ENCODE measurements around the gene IGSF23. TPM values are rescaled to one million over a fixed set of nuclear protein-coding genes. Genes with fewer than 3 reads are reported as not detected.

Gene IGSF23, protein sequence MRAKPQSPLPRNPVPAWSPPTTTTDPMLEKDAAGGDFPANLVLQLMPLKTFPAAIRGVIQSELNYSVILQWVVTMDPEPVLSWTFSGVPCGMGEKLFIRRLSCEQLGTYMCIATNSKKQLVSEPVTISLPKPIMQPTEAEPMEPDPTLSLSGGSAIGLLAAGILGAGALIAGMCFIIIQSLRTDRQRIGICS
- not detected in 2 replicates for total RNA-seq

DNA sequence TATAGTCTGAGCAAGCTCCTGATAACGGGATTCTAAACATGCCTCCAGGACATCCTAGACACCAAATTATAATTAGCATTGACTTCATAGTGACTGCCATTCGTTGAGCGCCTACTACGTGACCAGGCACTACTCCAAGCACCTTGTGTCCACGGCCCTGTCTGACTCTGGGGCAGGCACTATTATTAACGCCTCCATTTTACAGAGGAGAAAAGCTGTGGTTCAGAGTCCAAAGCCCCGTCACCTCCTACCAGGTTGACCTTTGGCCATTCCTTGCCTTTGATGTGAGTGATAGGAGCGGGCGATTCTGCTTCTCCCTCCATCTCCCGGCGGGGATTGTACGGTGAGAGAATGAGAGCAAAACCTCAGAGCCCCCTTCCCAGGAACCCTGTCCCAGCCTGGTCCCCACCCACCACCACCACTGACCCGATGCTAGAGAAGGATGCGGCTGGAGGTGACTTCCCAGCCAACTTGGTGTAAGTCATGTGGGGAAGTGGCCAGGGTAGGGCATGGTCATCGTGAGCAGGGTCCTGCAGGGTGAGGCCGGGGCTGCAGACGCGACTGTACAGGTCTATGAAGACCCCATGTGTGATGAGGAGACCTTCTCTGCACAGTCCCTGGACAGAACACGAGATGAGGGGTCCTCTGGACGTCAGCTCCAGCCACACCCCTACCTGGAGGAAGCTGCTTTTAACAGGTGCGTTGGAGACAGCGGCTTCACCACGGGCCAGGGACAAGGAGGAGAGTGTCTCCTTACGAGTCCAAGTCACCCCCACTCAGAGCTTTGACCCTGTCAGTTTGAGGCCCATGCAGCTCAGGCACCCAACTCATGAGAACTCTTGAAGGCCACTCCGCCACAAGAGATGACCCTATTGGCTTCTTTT is at the start of gene IGSF23:
TSS of gene IGSF23 (plus strand) at position 269 of the 884 bp plus-strand sequence. CDS start at position 352, 83 bp downstream.

DNA sequence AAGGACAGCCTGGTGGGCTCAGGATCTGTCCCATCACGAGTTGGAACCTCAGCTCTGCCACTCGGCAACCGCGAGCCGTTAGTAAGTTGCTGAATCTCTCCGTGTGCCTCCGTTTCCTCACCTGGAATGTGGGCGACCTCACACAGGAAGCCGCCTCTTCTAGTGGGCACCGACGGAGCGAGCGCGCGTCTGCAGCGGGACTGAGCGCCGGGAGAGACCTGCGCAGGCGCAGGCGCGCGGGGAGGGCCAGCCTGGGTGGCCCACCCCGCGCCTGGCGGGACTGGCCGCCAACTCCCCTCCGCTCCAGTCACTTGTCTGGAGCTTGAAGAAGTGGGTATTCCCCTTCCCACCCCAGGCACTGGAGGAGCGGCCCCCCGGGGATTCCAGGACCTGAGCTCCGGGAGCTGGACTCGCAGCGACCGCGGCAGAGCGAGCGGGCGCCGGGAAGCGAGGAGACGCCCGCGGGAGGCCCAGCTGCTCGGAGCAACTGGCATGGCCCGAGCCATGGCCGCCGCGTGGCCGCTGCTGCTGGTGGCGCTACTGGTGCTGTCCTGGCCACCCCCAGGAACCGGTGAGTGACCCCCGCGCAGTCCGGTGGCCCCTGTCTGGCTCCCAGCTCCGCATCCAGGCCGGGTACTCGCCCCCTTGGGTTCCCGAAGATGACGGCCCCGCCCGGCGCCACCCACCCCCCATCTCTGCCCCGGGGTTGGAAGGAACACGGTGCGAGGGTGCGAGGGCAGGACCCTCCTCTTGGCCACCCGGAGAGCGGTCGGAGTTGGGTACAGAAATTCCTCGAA is 30.4 kb downstream of the IGSF23 start, which contains the start of gene PVR:
TSS of gene PVR (plus strand) at position 306 of the 797 bp plus-strand sequence. CDS start at position 493, 187 bp downstream.

DNA sequence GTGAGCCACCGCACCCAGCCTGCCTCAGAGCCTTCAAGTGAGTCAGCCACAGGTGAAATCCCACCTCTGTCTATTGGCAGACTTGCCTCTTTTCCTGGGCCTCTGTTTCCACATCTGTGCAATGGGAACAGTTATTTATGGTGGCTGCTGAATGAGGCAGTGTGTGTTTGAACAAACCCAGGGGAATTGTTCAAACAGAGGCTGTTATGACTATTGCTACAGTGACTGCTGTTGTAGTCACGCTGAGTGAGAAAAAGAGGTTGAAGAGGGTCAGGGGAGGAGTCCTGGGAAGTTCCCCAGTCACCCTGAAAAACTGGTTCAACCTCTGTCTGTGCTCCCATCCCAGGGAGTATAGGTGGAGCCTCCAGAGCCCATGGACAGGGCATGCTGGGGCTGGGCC is 58.0 kb downstream of the IGSF23 start, which contains the start of gene CEACAM19:
TSS of gene CEACAM19 (plus strand) at position 83 of the 400 bp plus-strand sequence. CDS start 450 bp downstream, outside the sequence.

Other genes with a start within 250 kb of the IGSF23 start
- gene ZNF285, start 212.0 kb upstream of the IGSF23 start, total RNA-seq = 2.0 and 2.4 TPM in 2 replicates
- gene ZNF229, start 165.1 kb upstream of the IGSF23 start, total RNA-seq = 12.2 and 13.5 TPM in 2 replicates
- 5.7 and 7.1 TPM in 2 replicates for gene ZNF180, start 113.0 kb upstream of the IGSF23 start, total RNA-seq
- gene CEACAM20, start 83.9 kb upstream of the IGSF23 start, total RNA-seq = not detected in 2 replicates
- 40.5 and 52.5 TPM in 2 replicates for gene PVR, start 30.3 kb downstream of the IGSF23 start, total RNA-seq
- gene CEACAM19, start 57.9 kb downstream of the IGSF23 start, total RNA-seq = 2.0 and 2.4 TPM in 2 replicates
- gene CEACAM16, start 85.6 kb downstream of the IGSF23 start, total RNA-seq = not detected in 2 replicates
- gene BCL3, start 135.1 kb downstream of the IGSF23 start, total RNA-seq = 6.3 and 8.0 TPM in 2 replicates
- 0.14 TPM in 1 of 2 replicates, not detected in the other for gene CBLC, start 164.3 kb downstream of the IGSF23 start, total RNA-seq
- 5.0 and 6.1 TPM in 2 replicates for gene BCAM, start 195.5 kb downstream of the IGSF23 start, total RNA-seq
- 57.8 and 61.3 TPM in 2 replicates for gene NECTIN2, start 232.7 kb downstream of the IGSF23 start, total RNA-seq

Measured in smooth muscle cell of bladder (primary cell).